CD8-positive, alpha-beta memory T cell (primary cell): Measurements from ENCODE around the gene FAM53A. TPM values are rescaled to one million over a fixed set of nuclear protein-coding genes. Genes with fewer than 3 reads are reported as not detected.

Source experiments
- CTCF ChIA-PET: fragments of 350-600 bp; sonication (Branson Sonifier 250); formaldehyde crosslinking; loops from one replicate; lab custom pipeline; 2021; ENCODE audit warnings: antibody characterized with exemption; lab: Charles Lee
- POLR2A ChIA-PET: fragments of 350-600 bp; sonication (Branson Sonifier 250); formaldehyde crosslinking; loops from one replicate; lab custom pipeline; 2021; ENCODE audit warnings: antibody characterized with exemption; lab: Charles Lee
- DNase-seq, 5 donors: peaks; one replicate each; pipeline versions ENCODE4 v3.0.0 to v3.0.0-alpha.2; 2020 to 2022; ENCODE audit warnings: mixed read lengths in 1 of 5
- H3K27ac ChIP-seq: one replicate; pipeline ENCODE4 v1.7.0; 2013; ENCODE audit warnings: low read depth, mild to moderate bottlenecking, low read length, moderate library complexity
- H3K27me3 ChIP-seq: 2 replicates; pipeline ENCODE4 v1.7.0; 2013; ENCODE audit warnings: low read length, mild to moderate bottlenecking; ENCODE audit not compliant: insufficient read depth, poor library complexity, severe bottlenecking
- H3K36me3 ChIP-seq: 2 replicates; pipeline ENCODE4 v1.7.0; 2013; ENCODE audit warnings: mild to moderate bottlenecking, low read length, moderate library complexity; ENCODE audit not compliant: insufficient read depth
- H3K4me1 ChIP-seq: 2 replicates; pipeline ENCODE4 v1.7.0; 2013; ENCODE audit warnings: mild to moderate bottlenecking, low read length, moderate library complexity; ENCODE audit not compliant: insufficient read depth
- H3K4me3 ChIP-seq: 2 replicates; pipeline ENCODE4 v1.7.0; 2013; ENCODE audit warnings: mild to moderate bottlenecking, low read length
- H3K9me3 ChIP-seq: 2 replicates; pipeline ENCODE4 v1.7.0; 2013; ENCODE audit warnings: mild to moderate bottlenecking, low read length
- H3K27ac Mint-ChIP-seq, 8 donors: one replicate each; pipeline ENCODE4 v1.8.0; 2020 to 2021; ENCODE audit warnings: mixed read lengths in 8 of 8, mild to moderate bottlenecking in 6 of 8, inconsistent platforms in 3 of 8, moderate library complexity in 3 of 8
- H3K27me3 Mint-ChIP-seq, 2 donors: one replicate each; pipeline ENCODE4 v1.8.0; 2020 to 2021; ENCODE audit warnings: mixed read lengths in 2 of 2, mild to moderate bottlenecking in 1 of 2, moderate library complexity in 1 of 2
- H3K36me3 Mint-ChIP-seq, 3 donors: one replicate each; pipeline ENCODE4 v1.8.0; 2020 to 2021; ENCODE audit warnings: mixed read lengths in 3 of 3, inconsistent platforms in 1 of 3, mild to moderate bottlenecking in 1 of 3
- H3K4me1 Mint-ChIP-seq, 3 donors: one replicate each; pipeline ENCODE4 v1.8.0; 2020 to 2021; ENCODE audit warnings: mixed read lengths in 3 of 3, inconsistent platforms in 1 of 3, mild to moderate bottlenecking in 1 of 3
- H3K4me3 Mint-ChIP-seq, 7 donors: one replicate each; pipeline ENCODE4 v1.8.0; 2020 to 2021; ENCODE audit warnings: mixed read lengths in 7 of 7, mild to moderate bottlenecking in 6 of 7, moderate library complexity in 4 of 7, inconsistent platforms in 2 of 7
- H3K9me3 Mint-ChIP-seq, 5 donors: one replicate each; pipeline ENCODE4 v1.8.0; 2020 to 2022; ENCODE audit warnings: mixed read lengths in 5 of 5, mild to moderate bottlenecking in 3 of 5, moderate library complexity in 2 of 5, inconsistent platforms in 1 of 5
- polyA plus RNA-seq: library from polyadenylated mRNA; unstranded; fragments of 300-500 nt; fragmentation: Illumina TruSeq; gene quantifications from one replicate; pipeline ENCODE4 v1.2.3, GENCODE V29; 2021
- total RNA-seq, 2 experiments: library from RNA; stranded (reverse); gene quantifications; one replicate each; pipeline ENCODE4 v1.2.3, GENCODE V29; 2021

Gene FAM53A
- total and polyA plus RNA-seq, 3 experiments from 2014 or later = 0.82 to 1.9 (median 1.5) TPM

- no peaks in the 10 kb centered on the region for H3K27me3 Mint-ChIP-seq
- Histone ChIP-seq H3K4me3 (no peak overlapping the region), H3K36me3 (no peaks in the 10 kb centered on the region), H3K27ac (no peak overlapping the region), H3K4me1 (peaks cover 5% of the 10 kb centered on the region), H3K27me3 (no peaks in the 10 kb centered on the region), H3K9me3 (no peaks in the 10 kb centered on the region)
- no peak overlapping the region for H3K27ac Mint-ChIP-seq
- H3K36me3 Mint-ChIP-seq = no peaks in the 10 kb centered on the region
- no peak overlapping the region for H3K4me3 Mint-ChIP-seq
- H3K9me3 Mint-ChIP-seq = no peaks in the 10 kb centered on the region
- ChIA-PET POLR2A (no interaction called here), CTCF (no interaction called here)
- H3K4me1 Mint-ChIP-seq = peaks cover 0 to 19% (median 2%) of the 10 kb centered on the region in 3 donors
- DNase-seq = peak in 1 of 5 donors; percentile 44
Measured at GRCh38 chr4:1599491-1600210, 84.5 kb downstream of the FAM53A start.

GRCh38 chr4:1599026-1599481 is 85.1 kb downstream of the FAM53A start:
- no peak overlapping the region for H3K27ac Mint-ChIP-seq
- H3K9me3 ChIP-seq = no peaks in the 10 kb centered on the region
- no peaks in the 10 kb centered on the region for H3K36me3 ChIP-seq
- ChIA-PET POLR2A (no interaction called here), CTCF (no interaction called here)
- H3K27me3 Mint-ChIP-seq = no peaks in the 10 kb centered on the region
- no peaks in the 10 kb centered on the region for H3K27me3 ChIP-seq
- peak in 1 of 5 donors; percentile 45 for DNase-seq
- H3K27ac ChIP-seq = no peak overlapping the region
- peaks cover 0 to 15% (median 0%) of the 10 kb centered on the region in 3 donors for H3K4me1 Mint-ChIP-seq
- no peaks in the 10 kb centered on the region for H3K36me3 Mint-ChIP-seq
- no peak overlapping the region for H3K4me3 Mint-ChIP-seq
- H3K9me3 Mint-ChIP-seq = no peaks in the 10 kb centered on the region
- no peaks in the 10 kb centered on the region for H3K4me1 ChIP-seq
- H3K4me3 ChIP-seq = no peak overlapping the region

- POLR2A ChIA-PET = no interaction called here
- Histone ChIP-seq H3K27ac (no peak overlapping the region), H3K27me3 (no peaks in the 10 kb centered on the region), H3K4me3 (no peak overlapping the region), H3K36me3 (no peaks in the 10 kb centered on the region), H3K4me1 (no peaks in the 10 kb centered on the region), H3K9me3 (no peaks in the 10 kb centered on the region)
- Mint-ChIP-seq H3K4me1 (peaks cover 0 to 12% (median 0%) of the 10 kb centered on the region in 3 donors), H3K9me3 (no peaks in the 10 kb centered on the region), H3K27me3 (no peaks in the 10 kb centered on the region), H3K4me3 (peak overlapping the region in 1 of 7 donors; percentile 51), H3K27ac (no peak overlapping the region), H3K36me3 (no peaks in the 10 kb centered on the region)
- CTCF ChIA-PET = no interaction called here
- peak in 1 of 5 donors; percentile 31 for DNase-seq
Measured at GRCh38 chr4:1598206-1599025, 85.7 kb downstream of the FAM53A start.

- CTCF ChIA-PET = no interaction called here
- H3K4me1 Mint-ChIP-seq = peaks cover 0 to 8% (median 0%) of the 10 kb centered on the region in 3 donors
Measured at GRCh38 chr4:1597021-1597931, 86.8 kb downstream of the FAM53A start.

GRCh38 chr4:1596393-1596792 is 87.7 kb downstream of the FAM53A start:
- no peak overlapping the region for H3K4me3 ChIP-seq
- Mint-ChIP-seq H3K4me3 (no peak overlapping the region), H3K4me1 (peaks cover 0 to 8% (median 0%) of the 10 kb centered on the region in 3 donors), H3K36me3 (peaks cover 0 to under 1% (median 0%) of the 10 kb centered on the region in 3 donors), H3K27ac (peak overlapping the region in 1 of 8 donors; percentile 60), H3K27me3 (no peaks in the 10 kb centered on the region), H3K9me3 (peaks cover 0 to 1% (median under 1%) of the 10 kb centered on the region in 5 donors)
- no peaks in the 10 kb centered on the region for H3K36me3 ChIP-seq
- no peaks in the 10 kb centered on the region for H3K27me3 ChIP-seq
- peak in 1 of 5 donors; percentile 17 for DNase-seq
- H3K4me1 ChIP-seq = no peaks in the 10 kb centered on the region
- H3K27ac ChIP-seq = no peak overlapping the region
- POLR2A ChIA-PET = no interaction called here
- H3K9me3 ChIP-seq = peaks cover 1% of the 10 kb centered on the region
- CTCF ChIA-PET = no interaction called here

More at GRCh38 chr4:1597021-1597931, 86.8 kb downstream of the FAM53A start:
- Histone ChIP-seq H3K27me3 (no peaks in the 10 kb centered on the region), H3K36me3 (no peaks in the 10 kb centered on the region), H3K27ac (no peak overlapping the region), H3K4me1 (no peaks in the 10 kb centered on the region), H3K4me3 (no peak overlapping the region), H3K9me3 (no peaks in the 10 kb centered on the region)
- peak in 1 of 5 donors; percentile 32 for DNase-seq
- H3K9me3 Mint-ChIP-seq = no peaks in the 10 kb centered on the region
- no peaks in the 10 kb centered on the region for H3K27me3 Mint-ChIP-seq
- POLR2A ChIA-PET = no interaction called here
- no peak overlapping the region for H3K27ac Mint-ChIP-seq
- H3K36me3 Mint-ChIP-seq = no peaks in the 10 kb centered on the region
- no peak overlapping the region for H3K4me3 Mint-ChIP-seq

GRCh38 chr4:1595789-1596325 is 88.3 kb downstream of the FAM53A start:
- DNase-seq = no peak
- H3K27ac Mint-ChIP-seq = no peak overlapping the region
- ChIA-PET CTCF (interaction anchor here (1.5 kb wide), 1 partner anchor 9 kb away, joined by 3 read pairs; no protein-coding TSS in a partner anchor), POLR2A (no interaction called here)
- H3K4me3 Mint-ChIP-seq = no peak overlapping the region
- peaks cover 4 to 7% (median 6%) of the 10 kb centered on the region in 5 donors for H3K9me3 Mint-ChIP-seq
- peaks cover 0 to 8% (median 0%) of the 10 kb centered on the region in 3 donors for H3K4me1 Mint-ChIP-seq
- no peaks in the 10 kb centered on the region for H3K27me3 ChIP-seq
- peaks cover 0 to 4% of the 10 kb centered on the region in 2 donors for H3K27me3 Mint-ChIP-seq
- no peak overlapping the region for H3K4me3 ChIP-seq
- peaks cover 6% of the 10 kb centered on the region for H3K9me3 ChIP-seq
- H3K36me3 Mint-ChIP-seq = peaks cover 0 to 6% (median 0%) of the 10 kb centered on the region in 3 donors
- H3K36me3 ChIP-seq = no peaks in the 10 kb centered on the region
- H3K4me1 ChIP-seq = no peaks in the 10 kb centered on the region
- H3K27ac ChIP-seq = no peak overlapping the region
